ENCODE measurements around the gene CHKA.

DNA sequence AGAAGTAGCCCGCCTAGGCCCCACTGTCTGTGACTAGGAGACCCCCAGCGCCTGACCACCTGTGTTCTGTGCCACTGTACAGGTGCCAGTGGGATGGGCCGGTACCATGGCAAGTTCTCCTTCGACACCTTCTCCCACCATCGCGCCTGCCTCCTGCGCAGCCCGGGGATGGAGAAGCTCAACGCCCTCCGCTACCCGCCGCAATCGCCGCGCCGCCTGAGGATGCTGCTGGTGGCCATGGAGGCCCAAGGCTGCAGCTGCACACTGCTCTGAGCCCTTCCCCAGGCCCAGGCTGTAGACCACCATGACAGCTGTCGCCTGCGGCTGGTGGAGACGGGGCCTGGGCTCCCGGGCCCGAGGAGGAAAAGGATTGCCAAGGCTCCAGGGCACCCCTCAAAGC, 93.5 kb downstream of the CHKA start:
- TF ChIP-seq, protein P1, sequence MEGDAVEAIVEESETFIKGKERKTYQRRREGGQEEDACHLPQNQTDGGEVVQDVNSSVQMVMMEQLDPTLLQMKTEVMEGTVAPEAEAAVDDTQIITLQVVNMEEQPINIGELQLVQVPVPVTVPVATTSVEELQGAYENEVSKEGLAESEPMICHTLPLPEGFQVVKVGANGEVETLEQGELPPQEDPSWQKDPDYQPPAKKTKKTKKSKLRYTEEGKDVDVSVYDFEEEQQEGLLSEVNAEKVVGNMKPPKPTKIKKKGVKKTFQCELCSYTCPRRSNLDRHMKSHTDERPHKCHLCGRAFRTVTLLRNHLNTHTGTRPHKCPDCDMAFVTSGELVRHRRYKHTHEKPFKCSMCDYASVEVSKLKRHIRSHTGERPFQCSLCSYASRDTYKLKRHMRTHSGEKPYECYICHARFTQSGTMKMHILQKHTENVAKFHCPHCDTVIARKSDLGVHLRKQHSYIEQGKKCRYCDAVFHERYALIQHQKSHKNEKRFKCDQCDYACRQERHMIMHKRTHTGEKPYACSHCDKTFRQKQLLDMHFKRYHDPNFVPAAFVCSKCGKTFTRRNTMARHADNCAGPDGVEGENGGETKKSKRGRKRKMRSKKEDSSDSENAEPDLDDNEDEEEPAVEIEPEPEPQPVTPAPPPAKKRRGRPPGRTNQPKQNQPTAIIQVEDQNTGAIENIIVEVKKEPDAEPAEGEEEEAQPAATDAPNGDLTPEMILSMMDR (IDR thresholded peaks at IDR 0.05): no peak
- no peak for TF ChIP-seq POLR2A (IDR thresholded peaks at IDR 0.05)

Measured in thyroid gland (tissue), 4 donors.